Stimulated activated CD4-positive, alpha-beta T cell treated with anti-CD3 and anti-CD28 coated beads, Interleukin-12 subunit alpha, Interleukin-12 subunit beta, amount 100 ng/mL, for 24 hours (primary cell): ENCODE results near the gene PRR4.

ENCODE experiments used
- DNase-seq, 2 experiments: peaks; one replicate each; pipeline ENCODE4 v3.0.0-alpha.2; 2020; ENCODE audit warnings: low read depth in 2 of 2

Gene PRR4

DNA sequence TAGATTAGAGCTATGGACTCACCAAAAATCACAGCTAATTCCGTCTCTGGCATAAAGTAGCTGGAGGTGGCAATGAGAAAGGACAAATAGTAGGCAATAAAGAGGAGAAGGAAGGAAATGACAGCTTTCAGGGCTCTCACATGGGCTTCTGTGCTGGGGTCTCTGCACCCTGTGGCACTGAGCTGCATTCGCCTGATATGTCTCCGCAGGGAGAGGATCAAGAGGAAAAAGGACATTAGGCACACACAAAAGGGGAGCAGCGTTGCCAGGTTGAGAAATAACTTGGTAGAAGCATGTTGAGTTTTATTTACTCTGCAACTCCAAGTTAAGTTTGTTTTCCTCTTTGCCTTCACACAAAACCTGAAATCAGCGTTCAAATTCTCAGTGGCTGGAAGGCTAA is 47.5 kb downstream of the PRR4 start:
- DNase-seq: no peak
